GM12878 (cell line): Measurements from ENCODE around the gene UNC5B. TPM values are rescaled to one million over a fixed set of nuclear protein-coding genes. Genes with fewer than 3 reads are reported as not detected.

Experiments used
- ATAC-seq: fragments of 200-7000 bp; cut with Tn5 transposase; 3 replicates; pipeline ENCODE4 v1.9.1; 2020; ENCODE audit warnings: mild to moderate bottlenecking, moderate library complexity
- BruUV-seq: library from RNA; stranded (reverse); fragments of 400-500 nt; replicated peaks from 2 replicates; lab custom pipeline; 2021; lab: Mats Ljungman, UMichigan
- CTCF ChIA-PET: fragments of 300-600 bp; sonication (Branson Sonifier 250); formaldehyde crosslinking; extraction: SDS; loops from one replicate; lab custom pipeline; 2021; ENCODE audit warnings: inconsistent platforms; lab: Yijun Ruan, JAX
- POLR2A ChIA-PET: fragments of 350-600 bp; formaldehyde crosslinking; extraction: SDS; loops from one replicate; lab custom pipeline; 2021; ENCODE audit warnings: inconsistent platforms; lab: Charles Lee
- RAD21 ChIA-PET: fragments of 300-600 bp; sonication (Branson Sonifier 250); formaldehyde crosslinking; loops from one replicate; lab custom pipeline; 2023; ENCODE audit warnings: antibody characterized with exemption; ENCODE audit not compliant: unreplicated experiment; lab: Charles Lee
- SMC1A ChIA-PET: fragments of 300-600 bp; sonication (Branson Sonifier 250); formaldehyde crosslinking; loops from one replicate; lab custom pipeline; 2023; ENCODE audit not compliant: unreplicated experiment, uncharacterized antibody; lab: Charles Lee
- DNase-seq: peaks from one replicate; pipeline ENCODE4 v3.0.0-alpha.2; 2011; ENCODE audit warnings: low read depth, low spot score
- FAIRE-seq: peaks from 3 replicates; lab custom pipeline; 2011; peaks lifted over from hg19 to GRCh38; lab: Jason Lieb, UNC
- H2AFZ ChIP-seq: 2 replicates; pipeline ENCODE4 v1.6.0; 2011; ENCODE audit warnings: low read depth, low read length, control low read depth; ENCODE audit not compliant: control insufficient read depth
- H3K27ac ChIP-seq: 2 replicates; pipeline ENCODE4 v1.5.1; 2011; ENCODE audit warnings: control low read depth; ENCODE audit not compliant: control insufficient read depth, insufficient read depth
- H3K27me3 ChIP-seq, 2 experiments: replicated peaks in 1 of 2; 2 replicates each; pipeline versions ENCODE4 v1.6.0 to v1.6.1; 2011; ENCODE audit warnings: low read length in 1 of 2; ENCODE audit not compliant: control insufficient read depth in 2 of 2, insufficient read depth in 2 of 2
- H3K36me3 ChIP-seq, 2 experiments: 2 replicates each; pipeline ENCODE4 v1.5.1; 2011; ENCODE audit warnings: low read length in 1 of 2; ENCODE audit not compliant: control insufficient read depth in 2 of 2, insufficient read depth in 2 of 2
- H3K4me1 ChIP-seq: 2 replicates; pipeline ENCODE4 v1.6.1; 2011; ENCODE audit warnings: mild to moderate bottlenecking, low read length, moderate library complexity, mixed read lengths; ENCODE audit not compliant: control insufficient read depth, insufficient read depth
- H3K4me2 ChIP-seq: 2 replicates; pipeline ENCODE4 v1.6.0; 2011; ENCODE audit warnings: control low read depth; ENCODE audit not compliant: control insufficient read depth, insufficient read depth
- H3K4me3 ChIP-seq: fragments of 200-600 bp; sonication (generic); 2 replicates; pipeline ENCODE4 v1.5.1; 2016
- H3K79me2 ChIP-seq: 2 replicates; pipeline ENCODE4 v1.6.0; 2011; ENCODE audit warnings: low read length; ENCODE audit not compliant: control insufficient read depth, insufficient read depth
- H3K9ac ChIP-seq: 2 replicates; pipeline ENCODE4 v1.8.0; 2011; ENCODE audit warnings: low read length, control low read depth, mixed read lengths; ENCODE audit not compliant: control insufficient read depth, insufficient read depth
- H3K9me3 ChIP-seq: replicated peaks from 3 replicates; pipeline ENCODE4 v1.5.1; 2011; ENCODE audit warnings: mild to moderate bottlenecking, low read length; ENCODE audit not compliant: control insufficient read depth, insufficient read depth
- H4K20me1 ChIP-seq: 2 replicates; pipeline ENCODE4 v1.6.0; 2011; ENCODE audit not compliant: control insufficient read depth, insufficient read depth
- BCL3 ChIP-seq: IDR thresholded peaks from 2 replicates; pipeline ENCODE4 v1.6.1; 2011; ENCODE audit warnings: borderline replicate concordance, low read depth, mild to moderate bottlenecking, moderate library complexity, low read length; ENCODE audit not compliant: insufficient read depth, poor library complexity, severe bottlenecking
- EED ChIP-seq: sonication (generic); IDR thresholded peaks from 2 replicates; pipeline ENCODE4 v1.6.1; 2016; ENCODE audit warnings: antibody characterized with exemption, low read depth
- IKZF2 ChIP-seq, 2 experiments: fragments of 450-650 bp; IDR thresholded peaks; 2 replicates each; pipeline ENCODE4 v1.6.1; 2017; ENCODE audit warnings: mild to moderate bottlenecking in 2 of 2, moderate library complexity in 2 of 2
- NFYA ChIP-seq: IDR thresholded peaks from 2 replicates; pipeline ENCODE4 v1.6.1; 2011; ENCODE audit warnings: low read depth, mild to moderate bottlenecking, low read length, improper control_type of control experiment, borderline replicate concordance
- YY1 ChIP-seq: IDR thresholded peaks from 2 replicates; pipeline ENCODE4 v1.6.1; 2011; ENCODE audit warnings: low read depth, mild to moderate bottlenecking, low read length
- ZBTB4 ChIP-seq: fragments of 450-650 bp; formaldehyde crosslinking; IDR thresholded peaks from 2 replicates; pipeline ENCODE4 v1.4.0; 2022; ENCODE audit warnings: mild to moderate bottlenecking, moderate library complexity
- ZNF24 ChIP-seq: fragments of 450-650 bp; IDR thresholded peaks from 2 replicates; pipeline ENCODE4 v1.6.1; 2017; ENCODE audit warnings: antibody characterized with exemption, mild to moderate bottlenecking
- WGBS: methylation state at CpG from one replicate; pipeline ENCODE4 v1.1.6; 2016; ENCODE audit warnings: low lambda C conversion rate; ENCODE audit not compliant: insufficient replicate concordance, insufficient coverage; ENCODE audit errors: missing lambda C conversion rate; 5-methylcytosine and 5-hydroxymethylcytosine counted together
- in situ Hi-C: fragments of 300-500 bp; cut with MboI; formaldehyde crosslinking; loops from 9 replicates; pipeline ENCODE4 v1.14.3; 2018; ENCODE audit warnings: mixed read lengths
- intact Hi-C: fragments of 100-400 bp; cut with micrococcal nuclease; formaldehyde crosslinking; loops from one replicate; pipeline ENCODE4 v1.14.2; 2022; ENCODE audit not compliant: unreplicated experiment
- polyA plus RNA-seq, 11 experiments: library from polyadenylated mRNA; depleted of rRNA in 4 of 11; unstranded in 6 of 11; stranded (reverse) in 5 of 11; fragments of >200 nt; fragmentation: Nextera tagmentation in 4 of 11; fragmentation: Illumina TruSeq in 1 of 11; extraction: Ambion mirVana in 4 of 11; extraction: Trizol in 1 of 11; gene quantifications; 1 replicate in 1 of 11; 2 replicates in 10 of 11; pipeline versions ENCODE4 v1.2.1 to v1.2.3, GENCODE V29; 2011 to 2016; ENCODE audit warnings: inconsistent platforms in 2 of 11, missing spikeins in 2 of 11, low read depth in 1 of 11
- total RNA-seq, 4 experiments: library from RNA; depleted of rRNA in 3 of 4; stranded (reverse); fragments of >200 nt in 3 of 4; fragmentation: Illumina TruSeq in 1 of 4; extraction: Trizol in 1 of 4; gene quantifications; 2 replicates each; pipeline versions ENCODE4 v1.2.1 to v1.2.3, GENCODE V29; 2013 to 2021

The UNC5B gene
- total and polyA plus RNA-seq, 10 of the 15 experiments (the other 5 are each of a cell fraction or from before 2014, with no cell fraction given), result 0.03 to 0.08 TPM; not detected in 8

- TF ChIP-seq BCL3, result no peak
- no peak for TF ChIP-seq IKZF2 (IDR thresholded peaks at IDR 0.05)
- TF ChIP-seq ZBTB4 (CRISPR knock-in tag), result no peak
- TF ChIP-seq NFYA, result no peak
- TF ChIP-seq EED, result no peak
These were observed 76.1 kb downstream of the UNC5B start (continued) for GRCh38 chr10:71288461-71288860.

- Histone ChIP-seq H3K79me2 (no peaks in the 10 kb centered on the region), H3K4me1 (no peaks in the 10 kb centered on the region), H2AFZ (no peak overlapping the region), H3K9ac (no peak overlapping the region), H3K9me3 (no peaks in the 10 kb centered on the region), H3K27me3 (peaks cover 0 to 2% of the 10 kb centered on the region in 2 experiments; a peak in 1 of 4 replicates), H3K4me2 (no peak overlapping the region), H3K36me3 (no peaks in the 10 kb centered on the region), H4K20me1 (no peaks in the 10 kb centered on the region), H3K27ac (no peak overlapping the region), H3K4me3 (no peak overlapping the region)
- DNase-seq (no peak), ATAC-seq (no peak), FAIRE-seq (no peak)
- ChIA-PET CTCF (no interaction called here), SMC1A (interaction anchor here (0.9 kb wide), 1 partner anchor 89 kb away, joined by 4 read pairs; no protein-coding TSS in a partner anchor), POLR2A (no interaction called here), RAD21 (no interaction called here)
- in situ Hi-C loops, result loop anchor here (5.0 kb wide), 1 partner anchor 367 kb away; no protein-coding TSS in a partner anchor
- intact Hi-C loops, result no loop called here
- no TSS peak for BruUV-seq
- TF ChIP-seq YY1, result peak; percentile 72; the same call in 1 of the 2 replicates
- no peak for TF ChIP-seq ZNF24
- 28% methylated on average over 12 of the region's 12 CpGs for WGBS
These were observed 77.2 kb downstream of the UNC5B start for GRCh38 chr10:71289421-71290130.
